ENCODE results near the gene VGLL3. TPM values are rescaled to one million over a fixed set of nuclear protein-coding genes. Genes with fewer than 3 reads are reported as not detected.

The VGLL3 gene
- total RNA-seq, 1 donor from 2014 or later = 17.7 TPM

DNA sequence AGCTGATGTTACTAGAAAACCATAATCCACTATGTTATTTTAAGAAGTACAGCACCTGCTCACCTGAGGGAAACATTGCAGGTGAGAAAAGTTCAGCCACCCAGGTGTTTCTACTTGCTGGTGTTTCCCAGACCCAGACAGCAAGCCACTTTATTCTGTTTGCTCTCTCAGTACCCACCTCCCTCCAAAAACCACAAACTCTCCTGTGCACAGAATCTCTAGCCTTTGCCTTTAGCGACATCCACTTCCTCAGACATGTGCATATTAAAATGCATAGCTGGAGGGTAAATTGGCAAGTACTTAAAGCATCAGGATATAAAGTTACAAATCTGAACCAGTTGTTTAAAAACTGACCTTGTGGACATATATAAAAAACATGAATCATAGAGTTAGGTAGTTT, 36.7 kb downstream of the VGLL3 start:
- Histone ChIP-seq H3K27ac (no peak overlapping the region), H3K4me1 (no peaks in the 10 kb centered on the region), H3K36me3 (no peaks in the 10 kb centered on the region), H3K9me3 (no peaks in the 10 kb centered on the region), H3K4me3 (no peak overlapping the region), H3K27me3 (no peaks in the 10 kb centered on the region)
- TF ChIP-seq, protein P1, sequence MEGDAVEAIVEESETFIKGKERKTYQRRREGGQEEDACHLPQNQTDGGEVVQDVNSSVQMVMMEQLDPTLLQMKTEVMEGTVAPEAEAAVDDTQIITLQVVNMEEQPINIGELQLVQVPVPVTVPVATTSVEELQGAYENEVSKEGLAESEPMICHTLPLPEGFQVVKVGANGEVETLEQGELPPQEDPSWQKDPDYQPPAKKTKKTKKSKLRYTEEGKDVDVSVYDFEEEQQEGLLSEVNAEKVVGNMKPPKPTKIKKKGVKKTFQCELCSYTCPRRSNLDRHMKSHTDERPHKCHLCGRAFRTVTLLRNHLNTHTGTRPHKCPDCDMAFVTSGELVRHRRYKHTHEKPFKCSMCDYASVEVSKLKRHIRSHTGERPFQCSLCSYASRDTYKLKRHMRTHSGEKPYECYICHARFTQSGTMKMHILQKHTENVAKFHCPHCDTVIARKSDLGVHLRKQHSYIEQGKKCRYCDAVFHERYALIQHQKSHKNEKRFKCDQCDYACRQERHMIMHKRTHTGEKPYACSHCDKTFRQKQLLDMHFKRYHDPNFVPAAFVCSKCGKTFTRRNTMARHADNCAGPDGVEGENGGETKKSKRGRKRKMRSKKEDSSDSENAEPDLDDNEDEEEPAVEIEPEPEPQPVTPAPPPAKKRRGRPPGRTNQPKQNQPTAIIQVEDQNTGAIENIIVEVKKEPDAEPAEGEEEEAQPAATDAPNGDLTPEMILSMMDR (IDR thresholded peaks at IDR 0.05) = no peak
- no peak for TF ChIP-seq POLR2AphosphoS5 (IDR thresholded peaks at IDR 0.05; ENCODE audit: insufficient read depth in 1 of 2, low read depth in 1 of 2)
- TF ChIP-seq POLR2A (IDR thresholded peaks at IDR 0.05) = no peak
- DNase-seq (ENCODE audit: extremely low spot score in 2 of 2) = no peak
- intact Hi-C loops (cut with DNase I) = no loop called here

DNA sequence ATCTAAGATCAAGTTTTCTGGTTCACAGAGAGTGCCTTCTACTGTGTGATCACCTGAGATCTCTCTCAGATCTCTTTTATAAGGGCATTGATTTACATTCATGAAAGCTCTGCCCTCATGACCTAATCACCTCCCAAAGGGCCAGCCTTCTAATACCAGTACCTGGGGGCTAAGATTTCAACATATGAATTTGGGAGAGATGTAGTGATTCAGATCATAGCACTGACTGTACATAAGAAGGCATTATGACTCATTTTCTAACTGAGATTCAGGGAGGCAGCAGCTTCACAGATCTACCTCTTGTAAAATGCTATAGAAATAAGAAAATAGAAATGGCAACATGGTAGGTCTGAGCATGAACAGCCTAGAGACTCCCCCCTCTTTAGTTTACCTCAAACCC, 39.6 kb downstream of the VGLL3 start:
- Histone ChIP-seq H3K36me3 (no peaks in the 10 kb centered on the region), H3K9me3 (no peaks in the 10 kb centered on the region), H3K4me3 (no peak overlapping the region), H3K27ac (no peak overlapping the region), H3K4me1 (no peaks in the 10 kb centered on the region), H3K27me3 (no peaks in the 10 kb centered on the region)
- no peak for DNase-seq (ENCODE audit: extremely low spot score in 2 of 2)
- no peak for TF ChIP-seq POLR2A (IDR thresholded peaks at IDR 0.05)
- no peak for TF ChIP-seq POLR2AphosphoS5 (IDR thresholded peaks at IDR 0.05; ENCODE audit: insufficient read depth in 1 of 2, low read depth in 1 of 2)
- TF ChIP-seq, protein P1 (IDR thresholded peaks at IDR 0.05) = no peak
- intact Hi-C loops (cut with DNase I) = no loop called here

DNA sequence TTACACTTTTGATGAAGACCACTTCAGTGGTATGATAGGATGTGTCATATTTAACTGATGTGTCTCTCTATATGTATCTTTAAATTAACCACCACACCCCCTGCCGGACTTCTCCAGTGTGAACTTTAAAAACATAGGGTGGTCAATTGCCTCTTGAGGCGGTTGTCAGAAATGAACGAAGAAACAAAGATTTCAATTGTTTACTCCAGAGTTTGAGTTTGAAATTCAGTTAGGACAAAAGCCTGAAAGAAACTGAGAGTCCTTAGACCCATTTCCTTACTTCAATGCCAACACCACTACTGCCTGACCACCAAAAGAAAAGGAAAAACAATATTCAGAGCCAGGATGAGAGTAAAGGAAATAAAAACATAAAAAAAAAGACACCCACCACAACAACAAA, 40.2 kb downstream of the VGLL3 start:
- Histone ChIP-seq H3K4me1 (no peaks in the 10 kb centered on the region), H3K36me3 (no peaks in the 10 kb centered on the region), H3K4me3 (no peak overlapping the region), H3K9me3 (no peaks in the 10 kb centered on the region), H3K27ac (no peak overlapping the region), H3K27me3 (no peaks in the 10 kb centered on the region)
- intact Hi-C loops (cut with DNase I) = no loop called here
- DNase-seq (ENCODE audit: extremely low spot score in 2 of 2) = no peak
- no peak for TF ChIP-seq POLR2A (IDR thresholded peaks at IDR 0.05)

DNA sequence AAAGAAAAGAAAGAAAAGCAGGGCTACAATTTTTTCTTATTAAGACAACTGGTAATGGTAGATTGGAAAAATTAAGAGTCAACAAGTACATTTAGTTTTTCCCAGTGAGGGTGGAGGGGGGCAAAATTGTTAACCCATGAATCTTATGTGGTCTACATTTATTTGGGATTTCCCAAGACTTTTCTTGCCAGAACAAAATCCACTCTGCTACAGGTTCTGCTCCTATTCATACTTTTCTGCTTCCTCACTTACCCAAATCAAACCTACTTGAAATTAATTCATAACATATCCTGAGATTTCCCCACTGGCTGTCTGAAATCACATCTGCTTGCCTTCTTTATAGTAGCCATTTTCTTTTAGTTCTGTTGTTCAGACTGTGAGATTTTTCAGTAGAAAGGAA, 41.1 kb downstream of the VGLL3 start:
- no peak for DNase-seq (ENCODE audit: extremely low spot score in 2 of 2)
- intact Hi-C loops (cut with DNase I) = no loop called here
- Histone ChIP-seq H3K36me3 (no peaks in the 10 kb centered on the region), H3K4me1 (no peaks in the 10 kb centered on the region), H3K9me3 (no peaks in the 10 kb centered on the region), H3K4me3 (no peak overlapping the region), H3K27ac (no peak overlapping the region), H3K27me3 (no peaks in the 10 kb centered on the region)
- TF ChIP-seq, protein P1 (IDR thresholded peaks at IDR 0.05) = no peak
- no peak for TF ChIP-seq POLR2A (IDR thresholded peaks at IDR 0.05)
- TF ChIP-seq POLR2AphosphoS5 (IDR thresholded peaks at IDR 0.05; ENCODE audit: insufficient read depth in 1 of 2, low read depth in 1 of 2) = no peak

DNA sequence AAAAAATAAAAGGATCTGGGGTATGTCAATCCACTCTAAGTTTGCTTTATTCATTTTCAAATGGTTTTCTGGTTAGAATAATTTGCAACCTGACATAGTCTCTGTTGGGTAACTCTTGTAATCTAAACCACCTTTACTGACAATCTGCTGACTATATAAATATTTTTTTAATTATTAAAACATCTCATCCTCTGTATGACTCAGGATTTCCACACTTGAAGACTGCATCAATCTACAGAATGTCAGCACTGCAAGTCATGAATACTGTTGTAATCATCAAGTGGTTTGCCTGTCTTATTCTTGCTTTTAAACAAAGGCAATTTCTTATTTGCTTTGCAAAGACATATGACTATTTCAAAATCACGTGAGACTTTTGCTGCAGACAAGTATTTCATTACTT, 42.1 kb downstream of the VGLL3 start:
- Histone ChIP-seq H3K27me3 (no peaks in the 10 kb centered on the region), H3K36me3 (no peaks in the 10 kb centered on the region), H3K27ac (no peak overlapping the region), H3K4me3 (no peak overlapping the region), H3K9me3 (no peaks in the 10 kb centered on the region), H3K4me1 (no peaks in the 10 kb centered on the region)
- intact Hi-C loops (cut with DNase I) = no loop called here
- TF ChIP-seq POLR2AphosphoS5 (IDR thresholded peaks at IDR 0.05; ENCODE audit: insufficient read depth in 1 of 2, low read depth in 1 of 2) = no peak
- TF ChIP-seq, protein P1 (IDR thresholded peaks at IDR 0.05) = no peak
- DNase-seq (ENCODE audit: extremely low spot score in 2 of 2) = no peak

DNA sequence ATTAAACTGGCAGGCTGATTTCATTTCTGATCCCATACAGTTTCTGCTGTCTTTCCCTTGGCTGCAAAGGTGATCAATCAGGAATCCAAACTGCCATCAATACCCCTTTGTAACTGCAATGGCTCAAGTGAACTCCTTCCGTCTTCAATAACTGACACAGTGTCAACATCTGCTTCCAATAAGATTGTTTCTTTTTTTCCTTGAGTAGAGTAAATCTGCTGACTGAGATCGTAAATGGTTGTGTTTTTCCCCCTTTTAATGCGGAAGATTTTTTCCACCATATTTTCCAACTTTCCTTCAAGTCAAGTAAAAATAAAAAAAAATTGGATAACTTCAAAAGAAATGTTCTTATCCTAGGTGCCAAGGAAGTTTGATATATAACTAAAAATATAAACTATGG, 48.7 kb downstream of the VGLL3 start:
- Histone ChIP-seq H3K9me3 (no peaks in the 10 kb centered on the region), H3K27ac (no peak overlapping the region), H3K27me3 (no peaks in the 10 kb centered on the region), H3K4me1 (peaks cover 11% of the 10 kb centered on the region), H3K4me3 (no peak overlapping the region), H3K36me3 (no peaks in the 10 kb centered on the region)
- TF ChIP-seq, protein P1 (IDR thresholded peaks at IDR 0.05) = no peak
- TF ChIP-seq POLR2A (IDR thresholded peaks at IDR 0.05) (no peak), POLR2AphosphoS5 (IDR thresholded peaks at IDR 0.05; ENCODE audit: insufficient read depth in 1 of 2, low read depth in 1 of 2) (no peak)
- intact Hi-C loops (cut with DNase I) = no loop called here
- no peak for DNase-seq (ENCODE audit: extremely low spot score in 2 of 2)

Data from vagina (tissue), 2 donors.